Activated T-helper 9 cell treated with anti-CD3 and anti-CD28 coated beads, Interleukin-2, amount 50 U/mL, for 16 hours (primary cell): Measurements from ENCODE around the gene ABCA10.

ENCODE experiments used
- DNase-seq: peaks from one replicate; pipeline ENCODE4 v3.0.0-alpha.2; 2020; ENCODE audit warnings: low read depth

Gene ABCA10

GRCh38 chr17:69154267-69154666, 74.4 kb downstream of the ABCA10 start:
- DNase-seq = no peak

GRCh38 chr17:69150333-69150732, 78.3 kb downstream of the ABCA10 start:
- DNase-seq = no peak

GRCh38 chr17:69147460-69147859, 81.2 kb downstream of the ABCA10 start:
- no peak for DNase-seq

- no peak for DNase-seq
Observed at GRCh38 chr17:69144331-69145255, 84.0 kb downstream of the ABCA10 start.

- no peak for DNase-seq
Observed at GRCh38 chr17:69143683-69144231, 84.9 kb downstream of the ABCA10 start.

- DNase-seq = no peak
Observed at GRCh38 chr17:69143151-69143550, 85.5 kb downstream of the ABCA10 start.

GRCh38 chr17:69142175-69142802, 86.3 kb downstream of the ABCA10 start:
- no peak for DNase-seq

- no peak for DNase-seq
Observed at GRCh38 chr17:69141431-69142174, 87.0 kb downstream of the ABCA10 start, which contains the start of gene ABCA6. ABCA6 (minus strand) TSS chr17:69141895; CDS start chr17:69140703, 1,192 bp downstream.

GRCh38 chr17:69134112-69134511, 94.5 kb downstream of the ABCA10 start:
- DNase-seq = no peak

GRCh38 chr17:69130627-69131296, 97.9 kb downstream of the ABCA10 start:
- DNase-seq = no peak

GRCh38 chr17:69123626-69124025, 105.0 kb downstream of the ABCA10 start:
- DNase-seq = no peak

- no peak for DNase-seq
Observed at GRCh38 chr17:69122065-69122464, 106.6 kb downstream of the ABCA10 start.

GRCh38 chr17:69117855-69118784, 110.5 kb downstream of the ABCA10 start:
- DNase-seq = no peak

- no peak for DNase-seq
Observed at GRCh38 chr17:69111794-69112193, 116.8 kb downstream of the ABCA10 start.

- no peak for DNase-seq
Observed at GRCh38 chr17:69105907-69106730, 122.5 kb downstream of the ABCA10 start.

- no peak for DNase-seq
Observed at GRCh38 chr17:69103557-69104233, 124.9 kb downstream of the ABCA10 start.

GRCh38 chr17:69098625-69099024, 130.0 kb downstream of the ABCA10 start:
- no peak for DNase-seq
